ENCODE data around the gene ADRM1.

Gene ADRM1

DNA sequence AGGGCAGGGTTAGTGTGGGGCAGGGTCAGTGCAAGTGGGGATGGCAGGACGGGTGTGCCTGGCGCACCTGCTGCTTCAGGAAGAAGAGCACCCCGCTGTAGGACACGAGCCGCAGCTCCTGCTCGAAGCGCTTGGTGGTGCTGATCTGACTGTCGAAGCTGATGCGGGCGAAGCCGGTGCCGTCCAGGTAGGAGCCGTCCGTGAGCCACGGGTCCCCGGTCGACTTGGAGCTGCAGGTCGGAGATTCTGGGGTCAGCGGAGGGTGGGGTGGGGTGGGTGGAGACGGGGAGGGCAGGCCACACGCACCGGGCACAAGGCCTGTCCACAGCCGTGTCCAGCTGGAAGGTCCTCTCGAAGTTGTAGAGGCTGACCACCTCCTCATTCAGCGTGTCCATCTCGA, 10.2 kb downstream of the ADRM1 start:
- Histone ChIP-seq H3K9me3 (ENCODE audit: low read length) (no peaks in the 10 kb centered on the region), H3K79me2 (ENCODE audit: insufficient read depth, low read length) (no peaks in the 10 kb centered on the region), H3K36me3 (ENCODE audit: insufficient read depth, low read length) (peaks cover 13% of the 10 kb centered on the region), H3F3A (ENCODE audit: insufficient read depth, low read length) (no peaks in the 10 kb centered on the region; the same call in 1 of the 2 replicates), H2AFZ (ENCODE audit: low read length) (no peak overlapping the region), H3K9ac (ENCODE audit: low read length) (no peak overlapping the region), H3K9me2 (ENCODE audit: low read depth, low read length) (no peaks in the 10 kb centered on the region), H3K4me3 (ENCODE audit: low read depth, low read length, poor library complexity, severe bottlenecking) (no peak overlapping the region), H3K27ac (ENCODE audit: low read depth, low read length, poor library complexity, severe bottlenecking) (no peak overlapping the region), H3K4me2 (ENCODE audit: low read length) (no peak overlapping the region), H3K27me3 (ENCODE audit: insufficient read depth, low read length) (no peaks in the 10 kb centered on the region), H3K4me1 (ENCODE audit: insufficient read depth, low read length, severe bottlenecking) (no peaks in the 10 kb centered on the region), H4K20me1 (ENCODE audit: insufficient read depth, low read length) (no peaks in the 10 kb centered on the region)
- TF ChIP-seq, protein P1, sequence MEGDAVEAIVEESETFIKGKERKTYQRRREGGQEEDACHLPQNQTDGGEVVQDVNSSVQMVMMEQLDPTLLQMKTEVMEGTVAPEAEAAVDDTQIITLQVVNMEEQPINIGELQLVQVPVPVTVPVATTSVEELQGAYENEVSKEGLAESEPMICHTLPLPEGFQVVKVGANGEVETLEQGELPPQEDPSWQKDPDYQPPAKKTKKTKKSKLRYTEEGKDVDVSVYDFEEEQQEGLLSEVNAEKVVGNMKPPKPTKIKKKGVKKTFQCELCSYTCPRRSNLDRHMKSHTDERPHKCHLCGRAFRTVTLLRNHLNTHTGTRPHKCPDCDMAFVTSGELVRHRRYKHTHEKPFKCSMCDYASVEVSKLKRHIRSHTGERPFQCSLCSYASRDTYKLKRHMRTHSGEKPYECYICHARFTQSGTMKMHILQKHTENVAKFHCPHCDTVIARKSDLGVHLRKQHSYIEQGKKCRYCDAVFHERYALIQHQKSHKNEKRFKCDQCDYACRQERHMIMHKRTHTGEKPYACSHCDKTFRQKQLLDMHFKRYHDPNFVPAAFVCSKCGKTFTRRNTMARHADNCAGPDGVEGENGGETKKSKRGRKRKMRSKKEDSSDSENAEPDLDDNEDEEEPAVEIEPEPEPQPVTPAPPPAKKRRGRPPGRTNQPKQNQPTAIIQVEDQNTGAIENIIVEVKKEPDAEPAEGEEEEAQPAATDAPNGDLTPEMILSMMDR (IDR thresholded peaks at IDR 0.05; ENCODE audit: low read length) = no peak
- no peak for TF ChIP-seq EZH2 (IDR thresholded peaks at IDR 0.05; ENCODE audit: borderline replicate concordance, low read length)

DNA sequence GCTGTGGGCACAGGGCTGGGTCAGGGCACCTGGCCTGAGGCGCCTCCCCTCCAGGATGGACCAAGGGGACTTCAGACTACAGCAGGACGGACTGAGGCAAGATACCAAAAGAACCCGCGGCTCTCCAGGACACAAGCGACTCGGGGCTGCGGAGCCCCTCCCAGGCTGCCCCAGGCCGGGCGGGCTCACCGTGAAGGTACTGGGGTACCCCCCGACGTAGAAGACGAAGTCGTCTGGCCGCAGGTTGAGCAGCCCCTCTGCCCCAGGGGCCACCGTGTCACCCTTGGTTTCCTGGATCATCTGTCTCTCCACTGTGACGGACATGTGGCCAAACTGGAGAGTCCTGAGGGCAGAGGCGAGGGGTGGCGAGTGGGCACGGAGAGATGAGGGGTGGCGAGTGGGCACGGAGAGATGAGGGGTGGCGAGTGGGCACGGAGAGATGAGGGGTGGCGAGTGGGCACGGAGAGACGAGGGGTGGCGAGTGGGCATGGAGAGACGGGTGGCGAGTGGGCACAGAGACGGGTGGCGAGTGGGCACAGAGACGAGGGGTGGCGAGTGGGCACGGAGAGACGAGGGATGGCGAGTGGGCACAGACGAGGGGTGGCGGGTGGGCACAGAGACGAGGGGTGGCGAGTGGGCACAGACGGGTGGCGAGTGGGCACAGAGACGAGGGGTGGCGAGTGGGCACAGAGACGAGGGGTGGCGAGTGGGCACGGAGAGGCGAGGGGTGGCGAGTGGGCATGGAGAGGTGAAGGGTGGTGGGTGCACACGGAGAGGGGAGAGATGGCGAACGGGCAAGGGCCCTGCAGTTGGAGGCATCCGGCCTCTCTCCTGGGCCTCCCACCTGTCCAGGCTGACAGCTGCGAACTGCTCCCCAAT, 10.9 kb downstream of the ADRM1 start:
- Histone ChIP-seq H3K4me1 (ENCODE audit: insufficient read depth, low read length, severe bottlenecking) (no peaks in the 10 kb centered on the region), H3K9me2 (ENCODE audit: low read depth, low read length) (no peaks in the 10 kb centered on the region), H3K4me2 (ENCODE audit: low read length) (no peak overlapping the region), H3K79me2 (ENCODE audit: insufficient read depth, low read length) (no peaks in the 10 kb centered on the region), H3K27me3 (ENCODE audit: insufficient read depth, low read length) (no peaks in the 10 kb centered on the region), H3K4me3 (ENCODE audit: low read depth, low read length, poor library complexity, severe bottlenecking) (no peak overlapping the region), H3F3A (ENCODE audit: insufficient read depth, low read length) (no peaks in the 10 kb centered on the region; the same call in 1 of the 2 replicates), H2AFZ (ENCODE audit: low read length) (no peak overlapping the region), H3K36me3 (ENCODE audit: insufficient read depth, low read length) (peaks cover 6% of the 10 kb centered on the region), H3K9me3 (ENCODE audit: low read length) (no peaks in the 10 kb centered on the region), H4K20me1 (ENCODE audit: insufficient read depth, low read length) (no peaks in the 10 kb centered on the region), H3K27ac (ENCODE audit: low read depth, low read length, poor library complexity, severe bottlenecking) (no peak overlapping the region), H3K9ac (ENCODE audit: low read length) (no peak overlapping the region)
- TF ChIP-seq, protein P1 (IDR thresholded peaks at IDR 0.05; ENCODE audit: low read length) = no peak
- TF ChIP-seq EZH2 (IDR thresholded peaks at IDR 0.05; ENCODE audit: borderline replicate concordance, low read length) = no peak

DNA sequence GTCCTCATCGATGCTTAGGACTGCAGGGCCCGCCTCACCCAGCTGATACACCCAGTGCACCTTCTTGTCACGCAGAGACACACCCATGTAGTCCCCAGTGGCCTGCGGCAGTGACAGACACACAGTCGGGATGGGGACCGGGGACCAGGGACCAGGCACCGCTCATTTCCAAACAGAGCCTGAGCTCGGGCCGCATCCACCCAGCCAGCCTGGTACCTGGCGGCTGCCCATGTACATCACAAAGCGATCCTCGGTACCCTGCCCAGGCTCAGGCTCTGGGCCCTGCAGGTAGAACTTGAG, 11.5 kb downstream of the ADRM1 start:
- Histone ChIP-seq H3K4me3 (ENCODE audit: low read depth, low read length, poor library complexity, severe bottlenecking) (no peak overlapping the region), H3K4me1 (ENCODE audit: insufficient read depth, low read length, severe bottlenecking) (no peaks in the 10 kb centered on the region), H2AFZ (ENCODE audit: low read length) (no peak overlapping the region), H3K79me2 (ENCODE audit: insufficient read depth, low read length) (no peaks in the 10 kb centered on the region), H3K9me3 (ENCODE audit: low read length) (no peaks in the 10 kb centered on the region), H3K9me2 (ENCODE audit: low read depth, low read length) (no peaks in the 10 kb centered on the region), H3K27me3 (ENCODE audit: insufficient read depth, low read length) (no peaks in the 10 kb centered on the region), H3K27ac (ENCODE audit: low read depth, low read length, poor library complexity, severe bottlenecking) (no peak overlapping the region), H3F3A (ENCODE audit: insufficient read depth, low read length) (no peaks in the 10 kb centered on the region), H3K4me2 (ENCODE audit: low read length) (no peak overlapping the region), H3K36me3 (ENCODE audit: insufficient read depth, low read length) (peaks cover under 1% of the 10 kb centered on the region; the same call in 1 of the 2 replicates), H3K9ac (ENCODE audit: low read length) (no peak overlapping the region), H4K20me1 (ENCODE audit: insufficient read depth, low read length) (no peaks in the 10 kb centered on the region)
- TF ChIP-seq EZH2 (IDR thresholded peaks at IDR 0.05; ENCODE audit: borderline replicate concordance, low read length) = no peak
- TF ChIP-seq, protein P1 (IDR thresholded peaks at IDR 0.05; ENCODE audit: low read length) = no peak
